ENCODE data around the gene FRMD4A. TPM values are rescaled to one million over a fixed set of nuclear protein-coding genes. Genes with fewer than 3 reads are reported as not detected.

FRMD4A gene
- total RNA-seq, 1 experiment from 2014 or later, result 19.6 TPM

DNA sequence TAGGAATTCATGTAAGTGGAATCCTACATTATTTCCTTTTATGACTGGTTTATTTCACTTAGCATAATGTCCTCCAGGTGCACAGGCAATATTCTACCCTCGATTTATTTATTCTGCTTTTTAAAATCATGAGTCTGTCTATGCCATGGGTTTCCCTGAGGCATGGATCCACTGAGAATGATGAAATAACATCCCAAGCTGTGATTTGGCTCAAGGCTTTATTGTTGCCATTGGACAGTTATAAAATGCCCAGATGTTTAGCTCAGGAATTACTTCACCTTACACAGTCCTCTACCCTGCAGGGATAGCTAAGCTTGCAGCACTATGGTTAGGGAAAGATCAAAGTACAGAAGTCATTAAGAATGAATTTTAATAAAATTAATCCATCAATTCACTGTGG lies 219.5 kb downstream of the FRMD4A start:
- H3K23me2 ChIP-seq (ENCODE audit: insufficient read length, low read depth, low read length, poor library complexity, severe bottlenecking), result no peaks in the 10 kb centered on the region
- H3K9me3 ChIP-seq (ENCODE audit: control insufficient read depth, low read depth, low read length), result no peaks in the 10 kb centered on the region
- H4K20me1 ChIP-seq (ENCODE audit: control insufficient read depth, insufficient read depth, insufficient read length), result no peaks in the 10 kb centered on the region
- H3K27ac ChIP-seq (ENCODE audit: insufficient read length, low read depth, low read length), result no peak overlapping the region
- no peak overlapping the region for H4K5ac ChIP-seq (ENCODE audit: insufficient read length, low read depth, low read length)
- H2AFZ ChIP-seq (ENCODE audit: low read length), result no peak overlapping the region
- H3K27me3 ChIP-seq (ENCODE audit: insufficient read depth, low read length), result no peaks in the 10 kb centered on the region
- no peak overlapping the region for H2AK5ac ChIP-seq (ENCODE audit: insufficient read length, low read length)
- no peak for DNase-seq
- Mint-ChIP-seq H3K27ac (no peak overlapping the region), H3K4me3 (no peak overlapping the region), H3K4me1 (peaks cover 5% of the 10 kb centered on the region in 2 experiments), H3K36me3 (ENCODE audit: insufficient read depth in 1 of 3, low read depth in 3 of 3) (no peaks in the 10 kb centered on the region), H3K9me3 (no peaks in the 10 kb centered on the region), H3K27me3 (ENCODE audit: low read depth) (no peaks in the 10 kb centered on the region; the same call in 1 of the 2 replicates)
- no peaks in the 10 kb centered on the region for H3K79me2 ChIP-seq (ENCODE audit: insufficient read depth, low read length)
- H2BK15ac ChIP-seq (ENCODE audit: low read depth, low read length), result no peak overlapping the region
- H3K4me2 ChIP-seq (ENCODE audit: insufficient read depth, insufficient read length, low read length), result no peak overlapping the region
- H3K18ac ChIP-seq (ENCODE audit: insufficient read length, low read depth, low read length), result no peak overlapping the region
- H2BK5ac ChIP-seq (ENCODE audit: insufficient read length, low read length), result no peak overlapping the region
- H3K79me1 ChIP-seq (ENCODE audit: insufficient read depth, low read depth, low read length, poor library complexity, severe bottlenecking), result no peaks in the 10 kb centered on the region
- no peak overlapping the region for H2BK20ac ChIP-seq (ENCODE audit: low read depth, low read length, poor library complexity, severe bottlenecking)
- TF ChIP-seq, protein P1, sequence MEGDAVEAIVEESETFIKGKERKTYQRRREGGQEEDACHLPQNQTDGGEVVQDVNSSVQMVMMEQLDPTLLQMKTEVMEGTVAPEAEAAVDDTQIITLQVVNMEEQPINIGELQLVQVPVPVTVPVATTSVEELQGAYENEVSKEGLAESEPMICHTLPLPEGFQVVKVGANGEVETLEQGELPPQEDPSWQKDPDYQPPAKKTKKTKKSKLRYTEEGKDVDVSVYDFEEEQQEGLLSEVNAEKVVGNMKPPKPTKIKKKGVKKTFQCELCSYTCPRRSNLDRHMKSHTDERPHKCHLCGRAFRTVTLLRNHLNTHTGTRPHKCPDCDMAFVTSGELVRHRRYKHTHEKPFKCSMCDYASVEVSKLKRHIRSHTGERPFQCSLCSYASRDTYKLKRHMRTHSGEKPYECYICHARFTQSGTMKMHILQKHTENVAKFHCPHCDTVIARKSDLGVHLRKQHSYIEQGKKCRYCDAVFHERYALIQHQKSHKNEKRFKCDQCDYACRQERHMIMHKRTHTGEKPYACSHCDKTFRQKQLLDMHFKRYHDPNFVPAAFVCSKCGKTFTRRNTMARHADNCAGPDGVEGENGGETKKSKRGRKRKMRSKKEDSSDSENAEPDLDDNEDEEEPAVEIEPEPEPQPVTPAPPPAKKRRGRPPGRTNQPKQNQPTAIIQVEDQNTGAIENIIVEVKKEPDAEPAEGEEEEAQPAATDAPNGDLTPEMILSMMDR (conservative IDR thresholded peaks at IDR 0.05), result no peak
- H3K14ac ChIP-seq (ENCODE audit: insufficient read depth, low read length), result no peak overlapping the region
- H3K4ac ChIP-seq (ENCODE audit: low read depth, low read length), result no peak overlapping the region
- no peak overlapping the region for H3T11ph ChIP-seq (ENCODE audit: low read length)
- H2BK12ac ChIP-seq (ENCODE audit: insufficient read length, low read depth, low read length), result no peak overlapping the region
- H3K9ac ChIP-seq (ENCODE audit: extremely low read depth, insufficient read length, low read length), result no peak overlapping the region
- no peak overlapping the region for H2BK120ac ChIP-seq (ENCODE audit: low read depth, low read length, poor library complexity, severe bottlenecking)
- no peak overlapping the region for H3K23ac ChIP-seq (ENCODE audit: insufficient read length, low read depth, low read length)
- no peaks in the 10 kb centered on the region; the same call in 1 of the 2 replicates for H3K4me1 ChIP-seq (ENCODE audit: insufficient read depth, low read length)
- no peak overlapping the region for H4K91ac ChIP-seq (ENCODE audit: insufficient read length, low read depth, low read length)
- no peak overlapping the region for H4K8ac ChIP-seq (replicated peaks; ENCODE audit: insufficient read length, low read depth, low read length)
- no peak overlapping the region for H3K56ac ChIP-seq (ENCODE audit: insufficient read length, low read depth, low read length)
- WGBS (ENCODE audit: extremely low coverage, insufficient read length, low lambda C conversion rate), result no CpG with 5 or more reads among the region's 1 CpG

Data from H9 (cell line).